Stimulated activated CD8-positive, alpha-beta memory T cell treated with anti-CD3 and anti-CD28 coated beads, Interleukin-15, amount 100 ng/mL, for 48 hours (primary cell): ENCODE data around the gene RRP1B.
A peak's percentile ranks its signal among the peaks of the same experiment; 100 is the strongest.
"Not testable (repeated sequence)": the region's sequence is repeated elsewhere in the genome, so short reads cannot be mapped to it uniquely, and the experiment has no call there.

Source experiments
- DNase-seq, 2 donors: peaks; one replicate each; pipeline ENCODE4 v3.0.0-alpha.2; 2020; ENCODE audit warnings: low read depth in 2 of 2

Gene RRP1B

DNA sequence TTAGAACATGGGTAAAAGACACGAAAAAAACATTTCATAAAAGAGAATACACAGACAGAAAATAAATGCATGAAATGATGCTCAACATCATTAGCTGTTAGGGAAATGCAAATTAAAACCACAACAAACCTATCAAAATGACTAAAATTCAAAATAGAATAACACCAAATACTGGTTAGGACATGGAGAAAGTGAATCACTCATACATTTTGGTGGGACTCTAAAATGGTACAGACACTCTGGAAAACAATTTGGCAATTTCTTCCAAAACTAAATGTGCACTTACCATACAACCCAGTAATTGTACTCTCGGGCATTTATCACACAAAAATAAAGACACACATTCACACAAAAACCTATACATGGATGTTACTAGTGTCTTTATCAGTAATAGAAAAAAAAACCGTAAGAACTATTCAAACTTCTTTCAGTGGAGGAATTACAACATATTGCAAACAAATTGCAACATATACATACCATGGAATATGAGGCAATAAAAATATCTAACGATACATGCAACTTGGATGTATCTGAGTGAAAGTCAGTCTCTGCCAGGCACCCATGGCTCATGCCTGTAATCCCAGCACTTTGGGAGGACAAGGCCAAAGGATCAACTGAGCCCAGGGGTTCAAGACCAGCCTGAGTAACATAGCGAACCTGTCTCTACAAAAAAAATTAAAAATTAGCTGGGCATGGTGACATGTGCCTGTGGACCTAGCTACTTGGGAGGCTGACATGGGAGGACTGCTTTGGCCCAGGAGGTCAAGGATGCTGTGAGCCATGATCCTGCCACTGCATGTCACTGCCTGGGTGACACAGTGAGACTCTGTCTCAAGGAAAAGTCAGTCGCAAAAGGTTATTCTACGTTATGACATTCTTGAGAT is 19.6 kb upstream of the RRP1B start:
- no peak for DNase-seq

DNA sequence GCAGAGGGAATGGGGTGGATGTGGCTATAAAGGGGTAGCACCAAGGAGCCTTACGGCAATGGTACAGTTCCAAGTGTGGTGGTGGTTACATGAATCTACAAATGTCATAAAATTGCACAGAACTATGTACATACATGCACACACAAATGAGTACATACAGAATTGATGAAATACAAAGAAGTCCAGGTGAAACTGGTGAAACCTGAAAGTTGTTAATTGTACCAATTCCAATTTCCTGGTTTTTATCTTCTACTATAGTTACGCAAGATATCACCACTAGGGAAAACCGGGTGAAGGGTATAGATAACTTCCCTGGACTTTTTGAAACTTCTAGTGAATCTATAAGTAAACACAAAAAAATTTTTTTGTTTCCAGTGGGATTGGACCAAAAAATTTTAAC is 19.0 kb upstream of the RRP1B start:
- no peak for DNase-seq

DNA sequence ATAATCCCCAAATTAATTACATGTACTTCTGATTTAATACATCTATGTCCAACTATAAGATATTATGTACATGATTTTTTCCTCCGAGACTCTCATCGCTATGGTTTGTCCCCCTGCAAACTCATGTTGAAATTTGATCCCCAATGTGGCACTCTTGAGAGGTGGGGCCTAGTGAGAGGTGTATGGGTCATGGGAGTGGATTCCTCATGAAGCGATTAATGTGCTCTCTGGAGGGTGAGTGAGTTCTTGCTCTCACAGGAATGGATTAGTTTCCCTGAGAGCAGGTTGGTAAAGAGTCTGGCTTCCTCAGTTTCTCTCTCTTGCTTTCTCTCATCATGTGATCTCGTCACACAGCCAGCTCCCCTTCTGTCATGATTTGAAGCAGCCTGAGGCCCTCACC is 16.2 kb upstream of the RRP1B start:
- DNase-seq: no peak

DNA sequence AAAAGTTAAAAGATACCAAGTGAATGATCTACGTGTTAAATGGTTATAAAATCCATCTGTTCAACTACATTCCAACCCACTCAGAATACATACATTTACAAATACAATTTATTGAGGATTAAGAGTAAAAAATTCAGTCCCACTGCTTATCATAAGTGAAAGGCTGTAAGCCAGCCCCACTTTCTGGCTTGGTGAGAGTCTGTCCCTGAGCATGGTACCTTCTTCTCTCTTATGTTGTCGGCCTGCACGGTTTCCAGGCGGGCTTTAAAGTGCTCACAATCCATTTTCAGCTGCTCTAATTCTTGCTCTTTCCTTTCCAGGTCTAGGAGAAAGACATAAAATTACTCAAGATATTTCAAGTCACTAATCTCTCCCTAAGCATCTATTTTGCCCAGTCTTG is 15.3 kb upstream of the RRP1B start:
- no peak for DNase-seq

DNA sequence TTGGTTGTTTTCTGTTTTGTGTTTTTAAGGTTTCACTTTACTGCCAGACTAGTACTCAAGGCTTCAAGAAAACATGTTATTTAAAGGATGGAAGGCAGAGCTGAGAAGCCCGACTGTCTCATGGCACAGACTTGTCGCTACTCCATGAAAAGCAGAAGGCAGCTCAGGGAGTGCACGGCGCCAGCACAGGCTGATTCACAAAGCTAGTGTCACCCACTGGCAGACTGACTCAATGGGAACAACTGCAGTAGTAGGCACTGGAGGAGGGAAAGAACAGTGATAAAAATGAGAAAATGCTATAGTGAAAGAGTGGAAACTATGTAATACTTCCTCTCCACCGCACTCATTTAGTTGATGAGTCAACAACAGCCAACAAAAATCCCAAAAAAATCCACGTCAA is 14.8 kb upstream of the RRP1B start:
- no peak for DNase-seq

DNA sequence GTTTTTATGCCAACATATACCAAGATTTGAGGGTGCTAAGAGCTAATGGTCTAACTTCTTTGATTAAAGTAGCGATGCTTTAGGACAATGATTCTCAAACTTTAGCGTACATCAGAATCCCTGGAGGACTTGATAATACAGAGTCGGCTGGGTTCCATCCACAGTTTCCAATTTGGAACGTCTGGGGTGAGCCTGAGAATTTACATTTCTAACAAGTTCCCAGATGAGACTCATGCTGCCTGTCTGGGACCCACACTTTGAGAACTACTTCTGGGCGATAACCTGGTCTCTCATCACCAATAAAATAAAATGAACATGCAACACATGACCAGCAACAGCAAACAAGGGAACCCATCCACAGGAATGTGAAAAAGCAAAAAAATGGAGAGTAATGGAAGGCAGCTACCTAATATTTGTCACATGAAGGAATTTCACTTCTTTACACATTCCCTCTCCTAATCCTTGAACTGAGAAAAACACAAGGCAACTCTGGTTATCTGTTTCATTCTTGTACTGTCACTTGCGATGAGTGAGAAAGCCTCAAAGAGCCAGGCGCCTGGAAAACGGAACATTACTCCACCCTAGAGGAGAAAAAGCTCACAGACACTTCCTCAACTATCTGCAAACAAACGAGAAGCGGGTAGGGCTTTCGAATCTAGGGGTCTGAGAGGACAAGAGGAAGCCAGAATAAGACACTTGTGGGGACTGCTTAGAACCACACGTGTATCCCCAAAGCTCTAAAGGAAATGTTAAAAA is 14.0 kb upstream of the RRP1B start:
- no peak for DNase-seq

DNA sequence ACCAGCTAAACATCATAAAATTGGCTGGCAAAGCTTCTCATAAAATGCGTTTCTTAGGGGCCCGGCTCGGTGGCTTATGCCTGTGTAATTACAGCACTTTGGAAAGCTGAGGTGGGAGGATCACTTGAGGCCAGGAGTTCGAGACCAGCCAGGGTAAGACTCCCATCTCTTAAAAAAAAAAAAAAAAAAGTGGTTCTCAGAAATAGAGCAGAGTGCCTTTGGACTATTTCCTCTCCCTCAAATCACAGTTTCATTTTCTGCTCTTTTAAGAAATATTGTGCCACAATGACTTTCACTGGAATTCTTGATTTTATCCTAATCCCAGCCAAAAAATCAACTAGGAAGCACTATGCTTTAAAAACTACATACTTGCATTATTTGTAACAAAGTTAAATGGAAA is 13.4 kb upstream of the RRP1B start:
- no peak for DNase-seq

DNA sequence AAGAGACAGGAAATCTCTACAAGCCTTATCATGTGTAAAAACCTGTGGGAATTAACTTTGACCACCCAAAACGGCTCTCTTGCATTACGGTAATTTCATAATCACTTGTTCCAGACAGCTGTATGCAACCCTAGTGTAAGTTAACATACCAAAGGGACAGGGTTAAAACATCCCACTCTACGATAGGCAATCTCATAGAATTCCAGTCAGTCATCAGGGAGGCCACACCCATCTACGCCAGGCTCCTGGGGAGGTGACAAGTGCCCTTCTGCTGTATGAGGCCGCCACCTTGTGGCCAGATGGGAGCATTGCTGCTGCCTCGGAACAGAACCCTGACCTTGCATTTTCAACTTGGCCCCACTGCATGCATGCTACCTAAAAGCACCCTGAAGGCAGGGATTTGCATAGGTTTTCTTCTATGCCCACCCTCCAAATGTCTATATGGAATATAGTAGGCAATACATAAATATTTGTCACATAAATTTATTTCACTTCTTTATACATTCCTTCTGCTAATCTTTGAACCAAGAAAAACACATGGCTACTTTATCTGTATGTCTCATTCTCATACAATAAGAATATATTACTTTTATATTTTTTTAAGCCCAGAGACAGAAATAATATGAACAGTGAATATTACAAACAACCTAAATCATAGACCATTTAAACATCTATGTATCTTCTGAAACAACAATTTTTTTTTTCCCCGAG is 12.7 kb upstream of the RRP1B start:
- DNase-seq: peak; percentile 68 to 73

DNA sequence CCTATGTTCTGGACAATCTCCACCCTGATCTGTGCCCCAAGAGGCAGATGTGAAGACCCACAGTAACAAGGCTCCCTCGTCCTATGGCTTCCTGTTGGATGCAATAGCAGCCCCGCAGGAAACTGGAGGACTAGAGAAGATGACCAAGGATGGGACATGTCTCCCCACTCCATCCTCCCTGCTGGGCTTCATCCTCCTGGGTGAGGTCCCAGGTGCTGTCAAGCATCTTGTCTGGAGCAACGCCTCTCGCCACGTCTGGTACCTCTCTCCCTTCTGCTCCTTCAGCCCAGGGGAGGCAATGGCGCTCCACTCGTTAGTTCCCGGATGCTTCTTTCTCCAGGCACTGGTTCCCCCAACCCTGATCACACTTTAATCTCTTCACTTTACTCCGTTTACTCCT is 11.2 kb upstream of the RRP1B start:
- no peak for DNase-seq

DNA sequence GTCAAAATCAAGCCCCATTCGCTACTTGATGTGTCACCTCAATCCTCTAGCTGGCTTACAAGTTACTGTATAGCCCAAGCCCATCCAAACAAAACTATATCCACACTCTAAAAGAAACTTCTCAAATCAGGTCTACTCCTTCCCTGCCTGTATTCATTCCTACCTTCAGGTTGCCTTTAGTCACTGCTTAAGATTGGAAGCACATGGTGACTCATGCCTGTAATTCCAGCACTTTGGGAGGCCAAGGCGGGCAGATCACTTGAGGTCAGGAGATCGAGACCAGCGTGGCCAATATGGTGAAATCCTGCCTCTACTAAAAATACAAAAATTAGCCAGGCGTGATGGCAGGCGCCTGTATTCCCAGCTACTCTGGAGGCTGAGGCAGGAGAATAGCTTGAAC is 7.4 kb upstream of the RRP1B start:
- DNase-seq: not testable (repeated sequence)

DNA sequence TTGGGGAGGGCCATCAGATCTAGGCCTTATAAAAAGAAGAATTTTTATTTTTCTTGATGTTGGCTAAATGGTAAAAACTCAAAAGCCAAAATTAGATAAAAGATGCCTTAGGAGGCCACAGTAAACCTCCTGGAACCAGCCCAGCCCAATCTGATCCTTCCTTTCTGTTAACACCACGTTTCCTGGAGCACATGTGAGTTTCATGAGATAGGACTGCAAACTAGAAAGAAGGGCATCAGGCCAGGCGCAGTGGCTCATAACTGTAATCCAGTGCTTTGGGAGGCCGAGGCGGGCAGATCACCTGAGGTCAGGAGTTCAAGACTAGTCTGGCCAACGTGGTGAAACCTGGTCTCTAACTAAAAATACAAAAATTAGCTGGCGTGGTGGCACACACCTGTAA is 6.7 kb upstream of the RRP1B start:
- no peak for DNase-seq

DNA sequence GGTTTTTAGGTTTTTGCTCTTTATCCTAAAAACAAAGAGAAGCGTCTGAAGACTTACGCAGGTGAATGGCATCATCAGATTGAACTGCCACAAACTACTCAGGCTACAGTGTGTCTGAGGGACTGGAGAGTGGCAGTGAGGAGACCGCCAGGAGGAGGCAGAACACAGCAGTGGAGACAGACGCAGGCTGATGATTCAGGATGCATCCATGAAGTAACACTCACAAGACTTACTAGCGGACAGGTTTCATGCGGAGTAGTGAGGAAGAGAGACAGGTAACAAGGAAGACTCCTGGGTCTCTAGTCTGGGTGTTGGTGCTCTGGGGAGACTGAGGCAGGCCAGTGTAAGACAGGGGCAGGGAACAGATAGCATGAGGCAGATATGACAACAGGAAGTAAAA is 5.7 kb upstream of the RRP1B start:
- no peak for DNase-seq

DNA sequence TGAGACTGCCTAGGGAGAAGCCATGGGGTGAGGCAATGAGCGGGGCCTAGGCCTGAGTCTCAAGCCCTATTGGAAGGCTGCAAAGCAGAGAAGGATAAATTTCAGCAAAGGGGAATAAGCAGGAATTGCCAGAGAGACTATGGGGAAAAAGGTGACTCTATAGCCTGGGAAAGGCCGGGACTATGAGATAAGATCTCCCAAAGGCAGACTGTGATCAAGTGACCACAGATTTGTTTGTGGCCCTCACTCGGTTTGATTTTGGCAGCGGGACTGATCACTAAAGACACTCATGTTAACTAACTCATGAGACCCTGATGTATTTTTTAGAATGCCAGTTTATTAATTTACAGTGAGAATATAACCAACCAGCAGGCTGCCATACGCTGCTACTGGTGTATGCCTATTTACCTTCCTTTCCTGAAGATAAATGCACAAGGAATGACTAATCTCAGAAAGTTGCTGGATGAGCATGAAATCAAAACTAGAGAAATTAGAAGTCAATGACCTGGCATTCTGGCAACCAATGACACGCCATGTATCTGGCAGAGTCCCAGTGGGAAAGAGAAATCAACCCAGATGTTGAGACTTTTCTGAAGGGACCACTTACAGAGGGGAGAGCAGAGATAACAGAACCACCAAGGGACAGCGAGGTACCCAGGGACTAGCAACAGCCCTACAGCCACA is 4.4 kb upstream of the RRP1B start:
- no peak for DNase-seq

DNA sequence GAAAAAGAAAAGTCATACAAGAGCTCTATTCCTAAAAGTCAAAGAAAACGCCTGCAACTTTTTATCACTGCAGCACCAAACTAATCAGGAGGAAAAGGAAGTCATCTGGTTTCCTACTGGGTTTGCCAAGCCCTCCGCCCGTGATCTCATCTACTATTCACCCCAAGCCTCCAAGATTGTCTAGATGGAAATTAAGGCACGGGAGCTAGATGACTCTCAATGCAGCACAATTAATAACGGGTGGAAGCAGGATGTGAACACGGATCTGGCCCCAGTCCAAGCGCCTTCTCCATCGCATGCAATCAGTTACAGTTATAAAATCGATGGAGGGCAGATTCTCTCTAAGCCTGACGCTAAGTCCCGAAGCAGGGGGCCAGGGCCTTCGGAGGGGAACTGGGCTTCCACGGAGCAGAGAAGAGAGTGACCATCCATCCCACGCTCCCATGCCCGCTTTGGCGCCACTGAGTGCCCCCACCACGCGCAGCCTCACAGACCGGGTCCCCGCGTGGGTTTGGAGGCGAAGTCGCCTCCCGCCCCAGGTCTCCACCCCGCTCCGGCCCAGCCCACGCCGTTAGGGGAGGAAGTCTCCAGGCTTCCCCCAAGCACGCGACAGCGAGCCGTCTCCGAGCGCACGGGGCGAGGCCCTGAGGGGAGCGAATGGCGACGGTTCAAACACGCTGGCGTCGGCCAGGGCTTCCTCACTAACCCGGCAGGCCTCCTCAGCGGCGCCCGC is 1.8 kb upstream of the RRP1B start:
- DNase-seq: no peak

DNA sequence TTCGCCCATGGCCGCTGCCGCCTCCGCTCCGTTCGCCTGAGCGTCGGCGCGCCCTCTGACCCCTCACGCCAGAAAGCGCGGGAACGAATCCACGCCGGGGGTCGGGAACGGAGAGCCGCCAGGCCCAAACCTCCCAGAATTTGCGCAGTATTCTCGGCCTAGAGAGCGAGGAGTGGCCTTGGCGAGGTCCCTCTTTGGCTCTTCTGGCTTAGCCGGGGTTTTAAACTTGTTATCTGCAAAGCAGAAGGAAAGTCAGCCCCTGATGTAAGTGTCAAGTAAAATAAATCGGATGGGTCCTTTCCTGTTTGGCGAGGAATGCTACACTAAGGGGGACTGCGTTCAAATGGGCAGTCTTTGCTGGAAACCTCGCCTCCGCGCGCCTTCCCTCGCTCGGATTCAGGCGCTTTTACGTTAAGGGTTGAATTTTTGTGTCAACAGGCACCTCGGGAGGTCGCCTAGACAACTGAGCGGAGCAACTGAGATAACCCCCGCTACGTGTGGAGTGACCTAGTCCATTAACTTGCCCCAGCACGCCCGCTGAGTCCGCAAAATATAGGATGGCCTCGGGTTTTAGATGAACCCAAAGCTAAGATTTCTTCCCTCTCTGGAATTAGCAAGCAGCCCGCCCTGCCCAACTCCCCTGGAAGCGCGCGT is 1.1 kb upstream of the RRP1B start:
- no peak for DNase-seq

DNA sequence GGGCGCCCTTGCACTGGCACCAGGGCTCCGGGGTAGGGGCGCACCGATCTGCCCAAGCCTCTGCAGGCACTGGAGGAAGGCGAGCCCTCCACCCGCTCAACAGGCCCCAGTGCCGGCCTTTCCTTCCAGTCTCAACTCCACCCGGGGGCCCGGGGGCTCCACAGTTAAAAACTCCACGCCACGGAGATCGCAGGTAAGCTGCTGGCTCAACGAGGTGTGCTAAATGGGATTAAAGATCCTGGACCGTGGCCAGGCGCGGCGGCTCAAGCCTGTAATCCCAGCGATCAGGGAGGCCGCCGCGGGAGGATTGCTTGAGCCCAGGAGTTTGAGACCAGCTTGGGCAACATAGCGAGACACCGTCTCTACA is 608 bp upstream of the RRP1B start:
- DNase-seq: no peak

DNA sequence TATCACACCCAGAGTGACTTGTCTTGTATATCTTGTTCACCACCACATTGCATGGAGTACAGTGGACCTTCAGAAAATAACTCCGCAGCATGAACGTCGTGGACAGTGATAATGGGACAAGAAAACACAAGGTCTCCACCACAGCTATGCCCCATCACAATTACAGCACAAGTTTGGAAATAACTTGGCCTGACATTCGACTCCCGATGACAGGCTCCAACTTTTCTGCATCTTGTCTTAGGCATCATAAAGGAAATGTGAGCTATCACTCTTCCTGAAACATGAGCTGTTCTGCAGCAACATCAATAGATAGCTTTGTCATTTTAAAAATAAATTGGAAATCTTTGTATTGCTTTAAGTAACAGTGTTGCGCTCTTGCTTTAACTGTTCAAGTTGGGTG is 2.9 kb downstream of the RRP1B start:
- DNase-seq: no peak

DNA sequence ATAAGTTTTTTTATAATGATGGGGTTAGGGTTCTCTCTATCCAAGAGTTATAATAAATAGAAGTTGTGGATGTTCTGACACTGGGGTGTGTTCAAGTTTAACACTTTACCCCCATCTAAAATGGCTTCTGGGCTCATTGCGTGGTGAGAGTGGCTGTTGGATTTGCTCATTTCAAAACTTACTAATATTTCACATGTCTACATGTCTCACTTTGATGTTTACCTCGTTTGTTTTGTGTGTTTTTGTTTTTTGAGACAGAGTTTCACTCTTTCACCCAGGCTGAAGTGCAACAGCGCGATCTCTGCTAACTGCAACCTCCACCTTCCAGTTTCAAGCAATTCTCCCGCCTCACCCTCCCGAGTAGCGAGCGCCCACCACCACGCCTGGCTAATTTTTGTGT is 3.7 kb downstream of the RRP1B start:
- DNase-seq: no peak

DNA sequence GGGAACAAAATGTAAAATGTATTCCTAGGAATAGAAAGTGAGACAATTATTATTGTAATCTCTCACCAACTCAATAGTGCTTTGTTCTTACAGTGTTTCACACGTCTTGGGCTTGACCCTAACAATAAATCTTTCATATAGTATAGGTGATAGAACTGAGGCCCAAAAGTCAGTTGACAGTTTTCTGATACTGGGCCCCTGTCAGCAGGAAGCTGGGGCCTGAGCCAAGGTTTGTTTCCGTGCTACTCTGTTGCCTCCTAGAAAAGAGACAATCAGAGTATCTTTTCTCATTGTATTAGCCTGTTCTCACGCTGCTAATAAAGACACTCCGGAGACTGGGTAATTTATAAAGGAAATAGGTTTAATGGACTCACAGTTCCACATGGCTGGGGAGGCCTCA is 5.0 kb downstream of the RRP1B start:
- no peak for DNase-seq

DNA sequence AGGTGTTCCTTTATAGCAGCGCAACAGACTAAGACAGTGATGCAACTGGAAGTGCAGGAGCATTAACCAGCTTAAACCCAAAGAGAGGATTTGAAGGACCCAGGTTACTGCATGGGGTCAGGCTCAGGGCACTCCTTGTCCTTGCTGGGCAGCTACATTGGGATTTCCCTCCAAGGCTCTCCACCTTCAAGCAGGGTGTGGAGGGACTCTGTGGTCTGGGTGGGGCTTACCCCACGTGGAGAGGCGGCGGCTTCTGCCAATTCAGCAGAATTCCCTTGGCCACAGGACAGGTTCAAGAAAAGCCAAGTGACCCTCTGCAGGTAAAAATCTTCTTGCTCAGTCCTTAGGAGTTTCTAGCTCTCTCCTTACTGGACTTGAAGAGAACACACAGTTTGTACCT is 6.5 kb downstream of the RRP1B start:
- no peak for DNase-seq
